GM20431 (cell line): Measurements from ENCODE around the gene COX19.
"Not testable (repeated sequence)": the region's sequence is repeated elsewhere in the genome, so short reads cannot be mapped to it uniquely, and the experiment has no call there.

Source experiments
- in situ Hi-C: fragments of 300-500 bp; cut with MseI, MboI; formaldehyde crosslinking; loops from one replicate; pipeline ENCODE4 v1.15.0; 2020; ENCODE audit warnings: low sequenced_read_pairs; ENCODE audit not compliant: unreplicated experiment

The COX19 gene

DNA sequence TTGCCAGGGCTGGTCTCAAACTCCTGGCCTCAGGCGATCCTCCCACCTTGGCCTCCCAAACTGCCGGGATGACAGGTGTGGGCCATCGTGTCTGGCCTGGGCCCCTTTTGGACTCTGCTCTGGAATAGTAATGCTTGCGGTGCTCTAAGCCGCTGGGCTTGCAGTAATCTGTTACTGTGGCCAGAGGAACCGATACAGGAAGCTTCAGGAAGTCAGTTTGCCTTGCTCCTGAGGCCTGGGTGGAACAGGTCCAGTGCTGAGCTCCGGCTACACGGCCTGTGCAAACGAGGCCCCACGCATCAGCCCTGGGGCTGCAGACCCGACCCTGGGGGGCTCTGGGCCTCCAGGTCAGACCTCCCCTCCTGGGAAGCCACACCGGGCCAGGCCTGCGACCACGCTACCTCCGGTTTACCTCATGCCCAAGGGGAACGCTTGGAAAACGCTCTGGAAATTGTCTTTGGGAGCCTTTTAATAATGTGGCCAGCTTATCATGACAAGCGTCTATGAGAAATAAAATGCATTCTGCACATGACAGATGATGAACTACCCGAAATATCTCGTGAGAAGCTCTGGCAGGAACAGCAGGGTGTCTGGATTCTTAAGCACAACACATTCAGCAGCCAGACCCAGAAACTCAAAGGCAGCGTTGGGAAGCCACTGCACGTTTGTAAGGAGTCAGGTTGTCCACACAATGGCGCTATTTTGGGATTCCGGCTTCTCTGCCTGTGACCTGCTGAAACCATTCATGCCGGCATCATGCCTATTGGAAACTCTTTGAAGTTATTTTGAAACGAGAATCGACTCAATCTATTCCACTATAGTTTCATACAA is 10.7 kb downstream of the COX19 start:
- in situ Hi-C loops: no loop called here

DNA sequence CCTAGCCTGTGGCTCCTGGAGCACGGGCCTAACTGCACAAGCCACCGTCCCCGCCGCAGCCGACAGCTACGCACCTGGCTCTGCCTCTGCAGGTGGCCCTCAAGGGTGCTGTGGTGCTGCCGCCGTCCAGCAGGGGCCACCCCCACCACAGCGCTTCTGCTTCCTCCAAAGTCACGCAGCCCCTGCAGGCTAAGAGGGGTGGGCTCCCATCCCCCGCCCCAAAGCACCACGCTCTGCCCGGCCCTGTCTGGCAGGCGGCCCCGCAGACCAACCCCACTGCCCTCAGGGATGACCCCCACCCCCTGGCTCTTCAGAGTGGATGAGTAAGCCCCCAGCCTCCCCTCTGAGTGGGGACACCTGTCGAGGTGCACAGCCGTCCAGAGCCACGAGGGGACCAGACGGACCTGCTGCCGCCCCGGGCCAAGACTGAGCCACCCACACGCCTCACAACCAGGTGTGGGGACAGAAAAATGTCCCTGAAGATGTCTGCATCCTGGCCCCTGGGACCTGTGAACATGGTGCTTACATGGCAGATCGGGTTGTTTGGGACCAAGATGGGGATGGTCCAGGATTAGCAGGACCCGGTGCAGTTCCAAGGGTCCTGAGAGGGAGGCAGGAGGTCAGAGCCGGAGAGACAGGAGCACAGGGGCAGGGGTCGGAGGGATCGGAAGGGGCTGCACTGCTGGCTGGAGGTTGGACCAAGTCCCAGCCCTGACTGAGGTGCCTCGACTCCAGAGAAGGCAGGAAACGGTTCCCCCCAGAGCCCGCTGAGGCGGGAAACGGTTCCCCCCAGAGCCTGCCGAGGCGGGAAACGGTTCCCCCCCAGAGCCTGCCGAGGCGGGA is 11.9 kb downstream of the COX19 start:
- in situ Hi-C loops: no loop called here

DNA sequence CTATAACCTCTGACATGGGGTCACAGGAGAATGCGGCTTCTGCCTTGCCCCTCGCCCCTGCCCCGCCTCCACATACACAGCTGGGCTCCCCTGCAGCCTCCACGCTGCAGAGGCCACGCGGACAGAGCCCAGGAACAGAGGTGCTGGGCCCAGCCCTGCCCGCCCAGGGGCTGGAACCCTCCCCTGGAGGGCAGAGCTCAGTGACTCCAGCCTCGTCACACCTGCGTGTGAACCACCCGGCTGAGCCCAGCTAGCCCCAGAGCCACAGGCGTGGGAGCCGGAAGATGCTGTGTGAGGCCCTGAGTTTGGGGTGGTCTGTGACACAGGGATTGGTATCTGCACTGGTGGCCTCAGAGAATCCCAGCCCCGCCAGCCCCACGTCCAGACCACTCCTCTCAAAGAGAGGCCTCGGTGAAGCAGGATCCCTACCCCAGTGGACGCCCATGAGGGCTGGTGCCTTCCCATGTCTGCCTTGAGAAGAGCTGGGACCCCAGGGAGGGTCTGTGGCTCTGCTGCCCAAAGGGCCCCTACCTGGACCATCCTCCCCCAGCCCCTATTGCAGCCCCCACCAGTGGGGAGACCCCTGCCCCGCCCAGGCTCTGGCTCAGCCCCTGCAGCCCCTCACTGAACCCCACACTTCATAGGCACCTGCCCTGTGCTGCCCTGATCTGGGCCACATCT is 12.8 kb downstream of the COX19 start:
- in situ Hi-C loops: no loop called here

DNA sequence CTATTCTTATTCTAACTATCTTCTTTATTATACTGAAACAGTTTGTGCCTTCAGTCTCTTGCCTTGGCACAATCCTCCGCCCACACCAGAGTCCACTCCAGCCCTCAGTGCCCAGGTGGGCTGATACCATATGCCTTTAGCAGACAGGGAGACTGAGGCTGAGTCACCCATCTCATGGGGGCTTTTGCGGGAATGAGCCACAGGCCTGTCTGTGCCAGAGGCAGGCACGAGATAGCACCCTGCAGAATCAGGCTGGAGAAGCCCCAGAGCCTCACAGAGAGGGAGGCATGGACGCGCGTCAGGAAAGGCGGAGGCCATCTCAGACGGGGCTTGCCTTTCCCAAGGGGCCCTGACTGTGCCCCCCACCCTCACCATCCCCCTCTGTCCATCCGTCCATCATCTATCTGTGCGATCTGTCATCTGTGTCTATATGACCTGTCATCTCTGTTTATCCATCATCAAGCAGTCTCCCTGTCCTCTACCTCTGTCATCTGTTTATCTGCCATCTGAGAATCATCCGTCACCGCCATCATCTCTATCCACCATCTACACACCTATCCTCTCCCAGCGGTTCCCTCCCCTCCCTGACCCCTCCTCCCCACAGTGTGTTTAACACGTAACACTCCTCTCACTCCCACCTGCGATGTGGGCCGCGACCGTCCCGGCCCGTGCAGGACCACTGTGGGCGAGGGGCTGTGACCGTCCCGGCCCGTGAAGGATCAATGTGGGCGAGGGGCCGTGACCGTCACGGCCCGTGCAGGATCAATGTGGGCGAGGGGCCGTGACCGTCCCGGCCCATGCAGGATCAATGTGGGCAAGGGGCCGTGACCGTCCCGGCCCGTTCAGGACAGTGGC is 13.6 kb downstream of the COX19 start:
- in situ Hi-C loops: no loop called here

DNA sequence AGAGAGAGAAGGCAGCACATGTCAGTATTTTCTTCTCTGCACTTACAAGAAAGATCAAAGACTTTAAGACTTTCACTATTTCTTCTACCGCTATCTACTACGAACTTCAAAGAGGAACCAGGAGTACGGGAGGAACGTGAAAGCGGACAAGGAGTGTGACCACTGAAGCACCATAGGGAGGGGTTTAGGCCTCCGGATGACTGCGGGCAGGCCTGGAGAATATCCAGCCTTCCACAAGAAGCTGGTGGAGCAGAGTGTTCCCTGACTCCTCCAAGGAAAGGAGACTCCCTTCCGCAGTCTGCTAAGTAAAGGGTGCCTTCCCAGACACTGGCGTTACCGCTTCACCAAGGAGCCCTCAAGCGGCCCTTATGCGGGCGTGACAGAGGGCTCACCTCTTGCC is 14.4 kb downstream of the COX19 start:
- in situ Hi-C loops: not testable (repeated sequence)

DNA sequence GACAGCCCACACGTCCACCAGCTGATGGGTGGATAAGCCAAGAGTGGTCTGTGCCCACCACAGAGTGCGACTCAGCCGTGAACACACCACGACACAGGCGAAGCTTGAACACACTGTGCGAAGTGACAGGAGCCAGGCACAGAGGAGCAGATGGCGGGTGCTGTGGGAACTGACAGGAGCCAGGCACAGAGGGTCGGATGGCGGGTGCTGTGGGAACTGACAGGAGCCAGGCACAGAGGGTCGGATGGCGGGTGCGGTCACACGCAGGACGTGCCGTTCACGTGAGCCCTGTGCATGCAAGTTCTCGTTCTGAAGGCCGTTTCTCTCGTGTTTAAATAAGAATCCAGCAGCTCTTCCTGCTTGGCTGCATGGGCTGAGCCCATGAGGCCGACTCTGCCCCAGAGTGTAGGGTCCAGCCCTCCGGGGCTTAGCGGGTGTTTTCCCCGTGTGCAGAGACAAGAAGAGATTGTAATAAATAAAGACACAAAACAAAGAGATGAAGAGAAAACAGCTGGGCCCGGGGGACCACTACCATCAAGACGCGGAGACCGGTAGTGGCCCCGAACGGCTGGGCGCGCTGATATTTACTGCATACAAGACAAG is 15.0 kb downstream of the COX19 start:
- in situ Hi-C loops: no loop called here

DNA sequence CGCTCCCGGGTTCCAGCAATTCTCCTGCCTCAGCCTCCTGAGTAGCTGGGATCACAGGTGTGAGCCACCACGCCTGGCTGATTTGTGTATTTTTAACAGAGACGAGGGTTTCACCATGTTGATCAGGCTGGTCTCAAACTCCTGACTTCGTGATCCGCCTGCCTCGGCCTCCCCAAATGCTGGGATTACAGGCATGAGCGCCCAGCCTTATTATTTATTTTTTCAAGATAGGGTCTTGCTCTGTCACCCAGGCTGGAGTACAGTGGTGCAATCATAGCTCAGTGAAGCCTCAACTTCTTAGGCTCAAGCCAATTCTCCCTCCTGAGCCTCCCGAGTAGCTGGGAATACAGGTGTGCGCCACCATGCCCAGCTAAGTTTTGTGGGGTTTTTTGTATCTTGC is 15.6 kb downstream of the COX19 start:
- in situ Hi-C loops: not testable (repeated sequence)

DNA sequence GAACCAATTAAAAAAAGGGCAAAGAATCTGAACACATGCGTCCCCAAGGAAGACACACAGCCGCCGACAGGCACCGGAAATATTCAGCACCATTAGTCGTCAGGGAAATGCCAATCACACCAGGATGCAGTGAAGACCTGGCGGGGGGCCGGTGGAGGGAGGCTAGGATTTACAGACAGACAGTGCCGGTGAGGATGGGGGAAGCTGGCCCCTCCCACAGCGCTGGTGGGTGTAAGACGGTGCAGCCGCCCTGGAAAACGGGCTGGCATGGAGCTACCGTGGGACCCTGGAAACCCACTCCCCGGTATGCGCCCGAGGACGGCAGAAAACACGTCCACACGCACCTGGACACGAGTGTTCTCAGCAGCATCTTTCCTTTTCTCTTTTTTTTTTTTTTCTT is 16.1 kb downstream of the COX19 start:
- in situ Hi-C loops: no loop called here

DNA sequence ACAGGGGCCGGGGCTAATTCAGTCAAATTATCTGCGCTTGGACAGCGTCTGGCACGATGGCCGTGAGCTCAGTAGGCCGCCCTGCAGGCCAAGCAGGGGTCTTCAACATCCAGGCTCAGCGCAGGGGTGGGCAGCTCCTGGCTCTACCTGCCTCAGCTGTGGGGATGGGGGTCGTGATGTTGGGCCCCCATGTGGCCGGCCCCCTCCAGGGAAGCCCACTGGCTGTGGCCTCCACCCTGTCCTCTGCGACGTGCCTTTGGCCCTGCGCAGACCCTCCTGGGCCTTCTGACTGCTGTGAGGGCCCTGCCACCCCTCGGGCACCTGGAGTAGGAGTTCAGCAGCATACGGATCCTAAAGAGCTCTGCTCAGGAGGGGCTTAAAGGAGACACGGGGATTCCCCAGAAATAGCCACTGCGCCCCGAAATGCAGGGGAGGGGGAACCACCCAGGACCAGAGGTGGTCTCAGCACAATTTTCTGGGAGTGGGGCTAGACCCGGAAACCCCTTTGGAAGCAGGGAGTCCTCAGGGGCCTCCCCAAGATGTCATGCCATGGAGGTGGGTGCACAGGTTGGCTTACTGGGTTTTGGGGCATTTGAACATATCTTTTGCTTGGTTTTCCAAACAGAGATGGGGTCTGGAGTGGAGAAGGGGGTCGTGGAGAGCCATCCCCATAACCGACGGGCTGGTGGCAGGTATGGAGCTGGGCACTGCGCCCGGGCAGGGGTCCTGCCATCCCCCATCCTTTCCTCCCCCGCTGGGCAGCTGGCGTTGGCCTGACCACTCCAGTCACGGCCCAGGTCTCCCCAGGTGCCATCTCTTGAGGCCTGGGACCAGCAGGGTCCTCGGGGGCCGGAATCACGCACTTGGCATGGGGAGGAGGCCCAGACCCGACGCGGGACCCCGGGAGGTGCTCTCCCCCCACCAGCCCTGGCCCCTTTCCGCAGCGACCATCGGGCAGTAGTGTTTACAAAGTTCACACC is 16.8 kb downstream of the COX19 start:
- in situ Hi-C loops: no loop called here

DNA sequence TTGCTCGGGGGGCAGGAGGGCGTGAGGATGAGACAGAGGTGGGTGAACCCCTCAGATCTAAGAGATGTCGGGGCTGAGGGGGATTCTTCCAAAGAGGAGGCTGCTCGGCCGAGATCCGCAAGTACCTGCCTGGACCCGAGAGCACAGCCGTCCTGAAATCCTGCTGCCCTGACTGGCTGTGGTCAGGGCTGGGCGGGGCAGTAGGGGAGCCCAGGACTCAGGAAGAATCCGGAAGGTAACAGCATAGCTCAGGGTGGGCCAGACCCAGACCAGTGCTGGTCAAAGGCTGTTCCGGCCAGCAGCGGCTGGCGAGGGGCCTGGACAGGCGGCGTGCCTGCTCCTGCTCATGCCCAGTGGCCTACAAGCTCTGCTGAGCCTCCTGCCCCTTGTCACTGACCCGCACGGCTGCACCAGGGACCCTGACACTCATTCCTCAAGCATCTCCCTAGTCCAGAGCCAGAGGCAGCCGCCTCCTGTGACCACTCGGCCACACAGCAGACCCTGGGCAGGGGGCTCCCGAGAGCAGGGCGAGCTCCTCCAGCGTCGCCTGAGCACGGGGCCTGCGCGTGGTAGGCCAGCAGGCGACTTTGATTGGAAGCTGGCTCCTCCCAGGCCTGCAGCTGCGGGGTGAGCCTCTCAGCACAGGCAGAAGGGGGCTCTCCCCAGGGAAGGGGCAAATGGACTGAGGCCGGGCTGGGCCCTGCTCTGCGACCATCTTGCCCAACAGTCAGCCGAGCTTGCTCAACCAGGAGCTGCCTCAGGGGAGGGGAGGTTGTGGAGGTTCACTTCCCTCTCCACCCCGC is 17.7 kb downstream of the COX19 start:
- in situ Hi-C loops: no loop called here

DNA sequence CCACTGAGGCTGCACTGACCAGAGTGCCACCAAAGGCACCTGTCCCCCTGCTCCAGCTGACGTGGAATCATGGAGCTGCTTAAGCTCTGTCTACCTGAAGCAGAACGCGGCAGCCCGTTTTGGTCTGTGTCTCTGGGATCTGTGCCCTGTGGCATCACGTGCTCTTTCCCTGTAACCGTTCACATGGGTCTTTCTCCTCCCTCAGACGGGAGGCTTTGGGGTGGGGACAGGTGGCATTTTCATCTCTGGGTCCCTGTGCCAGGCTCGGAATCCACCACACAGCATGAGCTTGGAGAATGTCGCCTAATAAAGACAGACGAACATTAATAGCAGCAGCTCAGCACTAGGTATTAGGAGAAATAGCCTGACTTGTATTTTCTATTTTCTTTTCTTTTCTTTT is 19.3 kb downstream of the COX19 start:
- in situ Hi-C loops: no loop called here

DNA sequence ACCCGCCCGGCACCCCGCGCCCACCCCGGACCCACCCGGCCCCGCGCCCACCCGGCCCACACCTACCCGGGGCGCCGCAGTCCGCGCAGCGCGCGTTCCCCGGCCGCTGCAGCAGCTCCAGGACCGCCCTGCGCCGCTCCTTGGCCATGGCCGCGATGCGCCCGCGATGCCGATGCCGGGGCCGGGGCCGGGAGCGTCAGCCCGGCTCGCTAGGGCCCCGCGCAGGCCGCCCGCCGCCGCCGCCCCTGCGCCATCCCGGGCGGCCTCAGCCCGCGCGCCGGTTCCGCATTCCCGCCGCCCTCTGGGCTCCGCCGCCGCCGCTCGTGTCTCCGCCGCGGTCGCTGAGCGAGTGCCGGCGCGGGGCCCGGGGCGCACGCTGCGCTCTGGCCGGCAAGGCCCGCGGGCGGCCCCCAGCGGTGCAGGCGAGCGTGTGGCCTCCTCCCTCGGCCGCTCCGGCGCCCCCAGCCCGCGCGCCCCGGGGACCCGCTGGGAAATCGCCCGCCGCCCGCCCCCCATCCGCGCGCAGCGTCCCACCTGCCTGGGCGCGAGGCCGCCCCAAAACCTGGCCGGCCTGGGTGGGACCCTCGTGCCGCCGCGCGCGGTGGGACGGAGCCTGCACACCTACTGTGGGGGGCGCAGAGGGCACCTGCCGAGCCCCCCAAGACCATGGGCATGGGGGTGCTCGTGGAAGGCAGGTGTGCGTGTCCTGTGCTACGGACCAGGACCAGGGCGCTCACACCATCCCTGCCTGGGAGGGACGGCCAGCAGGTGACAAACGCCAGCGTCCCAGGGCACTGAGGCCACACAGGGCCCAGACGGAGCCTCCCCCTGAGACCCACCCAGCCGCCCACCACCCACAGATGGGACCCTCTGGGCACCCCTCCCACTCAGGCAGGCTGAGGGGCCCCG is 20.8 kb downstream of the COX19 start, which contains the start of gene ADAP1:
Gene ADAP1, minus strand, starts transcription at position 351 of the 909 bp plus-strand sequence. Its CDS starts 203 bp downstream, at position 148.
- in situ Hi-C loops: no loop called here

DNA sequence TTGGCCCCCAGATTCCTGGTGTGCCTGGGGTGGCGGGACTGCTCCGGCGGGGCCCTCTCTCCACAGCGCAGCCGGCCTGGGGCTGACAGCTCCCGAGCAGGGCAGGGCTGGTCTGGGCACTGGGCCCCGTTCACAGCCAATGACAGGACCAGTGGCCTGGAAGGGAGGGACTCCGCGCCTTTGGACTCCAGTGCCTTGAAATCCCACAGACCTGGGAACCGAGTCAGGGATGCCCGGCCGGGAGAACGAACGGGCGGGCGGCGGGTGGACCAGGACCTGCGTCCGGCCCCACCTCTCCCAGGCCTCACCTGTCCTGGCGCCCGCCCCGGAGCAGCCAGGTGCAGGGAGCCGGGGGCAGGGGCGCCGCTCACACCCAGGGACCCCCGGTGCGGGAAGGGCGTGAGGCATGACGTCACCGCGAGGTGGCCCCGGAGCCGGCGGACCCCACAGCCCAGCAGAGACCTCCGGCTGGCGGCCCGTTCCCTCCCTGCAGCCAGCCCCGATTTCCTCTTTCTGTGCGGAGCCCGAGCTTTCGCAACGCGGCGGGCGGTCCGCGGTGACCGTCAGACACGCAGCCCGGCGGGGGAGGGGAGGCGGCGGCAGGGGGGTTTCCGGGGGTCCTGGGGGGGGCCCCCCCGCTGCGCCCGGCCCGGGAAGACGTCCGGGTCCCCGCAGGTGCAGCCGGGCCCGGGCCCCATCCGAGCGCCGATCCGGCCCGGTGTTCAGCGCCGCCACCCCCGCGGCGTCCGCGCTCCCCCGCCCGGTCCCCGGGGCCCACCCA is 21.6 kb downstream of the COX19 start:
- in situ Hi-C loops: no loop called here

DNA sequence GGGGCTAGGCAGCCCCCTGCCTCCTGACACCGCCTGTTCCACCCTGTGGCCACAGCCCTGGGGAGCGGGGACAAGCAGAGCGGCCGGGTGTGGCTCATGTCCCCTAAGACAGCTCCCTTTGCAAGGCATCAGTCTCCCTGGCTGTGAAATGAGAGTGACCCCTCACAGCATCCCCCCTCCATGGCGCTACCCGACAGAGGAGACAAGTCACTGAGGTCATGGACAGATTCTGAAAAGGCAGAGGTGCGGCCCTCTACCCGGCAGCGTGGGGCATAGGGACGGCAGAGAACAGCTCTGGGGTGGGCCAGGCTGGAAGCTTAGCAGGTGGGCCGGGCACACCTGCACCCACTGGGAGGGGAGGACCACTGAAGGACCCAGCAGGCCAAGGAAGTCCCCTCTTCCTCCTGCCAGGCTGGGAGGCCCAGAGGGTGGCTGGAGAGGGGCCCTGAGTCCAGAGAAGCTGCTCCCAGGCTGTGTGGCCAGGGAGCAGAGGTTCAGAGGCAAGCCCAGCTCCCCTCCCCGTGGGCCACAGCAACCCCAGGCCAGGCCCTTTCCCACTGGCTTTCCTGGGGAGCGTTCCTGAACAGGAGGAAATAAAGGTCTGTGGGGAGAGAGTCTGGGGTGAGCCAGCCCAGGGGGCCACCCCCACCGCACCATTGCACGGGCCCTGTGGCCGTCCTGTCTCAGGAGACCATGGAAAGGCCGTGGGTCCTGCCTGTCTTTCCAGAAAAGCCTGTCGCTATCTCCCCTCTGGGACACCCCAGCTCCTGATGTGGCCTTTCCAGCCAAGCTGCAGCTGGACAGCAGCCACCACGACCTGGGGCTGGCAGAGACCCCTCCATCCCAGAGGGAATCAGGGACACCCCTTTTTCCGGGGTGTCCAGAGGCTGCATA is 22.6 kb downstream of the COX19 start:
- in situ Hi-C loops: no loop called here
